ENCODE measurements around the gene PTS.
"Not testable (repeated sequence)": the region's sequence is repeated elsewhere in the genome, so short reads cannot be mapped to it uniquely, and the experiment has no call there.

Gene PTS

GRCh38 chr11:112226062-112226830 is at the start of gene PTS:
Gene PTS (plus strand): TSS chr11:112226428. CDS start chr11:112226444, 16 bp downstream.
- peak within 1 kb of the TSS; percentile 94 to 98 for H3K4me3 ChIP-seq (ENCODE audit: low read length in 2 of 2)
- H3K9ac ChIP-seq (ENCODE audit: low read length in 2 of 2): peak within 1 kb of the TSS; percentile 97 to 100
- H3K9me3 ChIP-seq (ENCODE audit: control insufficient read depth in 2 of 2, low read length in 2 of 2): no peaks in the 10 kb centered on the region
- H3K36me3 ChIP-seq (ENCODE audit: control insufficient read depth in 2 of 2, insufficient read depth in 2 of 2, low read length in 2 of 2): peaks cover 11 to 12% of the 10 kb centered on the region in 2 donors
- no peaks in the 10 kb centered on the region for H3K27me3 ChIP-seq (ENCODE audit: control insufficient read depth in 1 of 2, insufficient read depth in 2 of 2, low read length in 2 of 2)
- peaks cover 18% of the 10 kb centered on the region for H3K4me1 ChIP-seq (ENCODE audit: control insufficient read depth, insufficient read depth, low read length)
- peak within 1 kb of the TSS; percentile 99 for H3K27ac ChIP-seq (ENCODE audit: low read length)

- Histone ChIP-seq H3K36me3 (ENCODE audit: control insufficient read depth in 2 of 2, insufficient read depth in 2 of 2, low read length in 2 of 2) (peaks cover 4 to 5% of the 10 kb centered on the region in 2 donors), H3K9me3 (ENCODE audit: control insufficient read depth in 2 of 2, low read length in 2 of 2) (no peaks in the 10 kb centered on the region), H3K27me3 (ENCODE audit: control insufficient read depth in 1 of 2, insufficient read depth in 2 of 2, low read length in 2 of 2) (no peaks in the 10 kb centered on the region), H3K4me3 (ENCODE audit: low read length in 2 of 2) (no peak overlapping the region), H3K9ac (ENCODE audit: low read length in 2 of 2) (no peak overlapping the region), H3K4me1 (ENCODE audit: control insufficient read depth, insufficient read depth, low read length) (peaks cover 6% of the 10 kb centered on the region), H3K27ac (ENCODE audit: low read length) (no peak overlapping the region)
These were observed 48.6 kb upstream of the PTS start for GRCh38 chr11:112177589-112177988.

DNA sequence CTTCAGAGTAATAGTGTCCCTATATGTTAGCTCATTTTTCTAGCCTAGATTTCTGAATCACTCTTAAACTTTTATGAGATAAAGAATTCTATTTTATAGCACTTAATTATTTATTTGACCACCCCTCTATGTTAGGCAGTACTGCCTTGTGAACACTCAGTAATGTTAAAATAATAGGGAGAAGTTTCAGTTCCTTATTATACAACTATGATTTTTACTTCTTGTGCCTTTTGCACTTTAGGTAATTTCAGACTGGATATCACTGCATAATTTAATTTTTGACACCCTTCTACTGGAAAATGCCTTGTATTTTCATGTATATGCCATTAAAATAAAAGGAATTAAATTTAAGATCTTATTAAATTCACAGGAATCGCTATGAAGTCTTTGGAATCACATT is 47.8 kb upstream of the PTS start:
- H3K4me1 ChIP-seq (ENCODE audit: control insufficient read depth, insufficient read depth, low read length): peaks cover 6% of the 10 kb centered on the region
- no peak overlapping the region for H3K4me3 ChIP-seq (ENCODE audit: low read length in 2 of 2)
- H3K9me3 ChIP-seq (ENCODE audit: control insufficient read depth in 2 of 2, low read length in 2 of 2): no peaks in the 10 kb centered on the region
- H3K27me3 ChIP-seq (ENCODE audit: control insufficient read depth in 1 of 2, insufficient read depth in 2 of 2, low read length in 2 of 2): no peaks in the 10 kb centered on the region
- H3K36me3 ChIP-seq (ENCODE audit: control insufficient read depth in 2 of 2, insufficient read depth in 2 of 2, low read length in 2 of 2): peaks cover 4 to 5% of the 10 kb centered on the region in 2 donors
- H3K9ac ChIP-seq (ENCODE audit: low read length in 2 of 2): no peak overlapping the region
- no peak overlapping the region for H3K27ac ChIP-seq (ENCODE audit: low read length)

DNA sequence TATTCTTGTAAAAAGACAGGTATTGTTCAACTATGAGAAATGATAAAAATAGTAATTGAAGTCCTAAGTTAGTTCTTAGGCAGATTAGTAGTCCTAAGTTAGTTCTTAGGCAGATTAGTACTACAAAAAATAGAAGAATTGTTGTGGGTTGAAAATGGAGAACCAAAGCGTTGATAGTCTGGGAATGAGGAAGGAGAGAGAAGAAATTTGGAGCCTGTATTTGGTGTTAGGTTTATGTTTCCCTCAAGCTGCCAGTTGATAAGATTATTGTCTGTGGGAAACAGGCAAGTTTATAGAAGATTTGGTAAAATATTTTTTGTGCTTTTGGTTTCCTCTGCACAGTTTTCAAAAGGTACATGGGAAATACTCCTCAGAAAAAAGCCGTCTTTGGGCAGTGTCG is 47.3 kb upstream of the PTS start:
- no peak overlapping the region for H3K27ac ChIP-seq (ENCODE audit: low read length)
- no peaks in the 10 kb centered on the region for H3K27me3 ChIP-seq (ENCODE audit: control insufficient read depth in 1 of 2, insufficient read depth in 2 of 2, low read length in 2 of 2)
- peaks cover 4 to 5% of the 10 kb centered on the region in 2 donors for H3K36me3 ChIP-seq (ENCODE audit: control insufficient read depth in 2 of 2, insufficient read depth in 2 of 2, low read length in 2 of 2)
- peaks cover 6% of the 10 kb centered on the region for H3K4me1 ChIP-seq (ENCODE audit: control insufficient read depth, insufficient read depth, low read length)
- no peak overlapping the region for H3K9ac ChIP-seq (ENCODE audit: low read length in 2 of 2)
- H3K9me3 ChIP-seq (ENCODE audit: control insufficient read depth in 2 of 2, low read length in 2 of 2): no peaks in the 10 kb centered on the region
- H3K4me3 ChIP-seq (ENCODE audit: low read length in 2 of 2): no peak overlapping the region

DNA sequence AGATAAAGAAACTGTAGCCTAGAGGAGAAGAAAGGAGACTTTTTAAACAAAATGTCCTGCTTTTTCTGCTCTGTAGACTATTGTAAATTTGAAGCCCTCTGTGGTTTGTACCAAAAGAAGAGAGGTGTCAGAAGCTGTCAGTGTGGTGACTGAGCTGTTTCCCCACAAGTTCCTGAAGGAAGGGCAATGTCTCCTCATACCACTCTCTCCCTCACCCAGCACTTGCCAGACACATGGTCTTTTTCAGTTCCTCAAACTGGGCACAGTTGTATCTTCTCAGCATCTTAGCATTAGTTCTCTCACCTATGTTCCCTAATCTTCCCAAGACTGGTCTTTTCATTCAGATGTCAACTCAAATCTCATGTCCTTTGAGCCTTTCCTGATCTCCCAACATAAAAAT is 46.6 kb upstream of the PTS start:
- Histone ChIP-seq H3K27ac (ENCODE audit: low read length) (no peak overlapping the region), H3K4me3 (ENCODE audit: low read length in 2 of 2) (no peak overlapping the region), H3K9ac (ENCODE audit: low read length in 2 of 2) (no peak overlapping the region), H3K27me3 (ENCODE audit: control insufficient read depth in 1 of 2, insufficient read depth in 2 of 2, low read length in 2 of 2) (no peaks in the 10 kb centered on the region), H3K9me3 (ENCODE audit: control insufficient read depth in 2 of 2, low read length in 2 of 2) (no peaks in the 10 kb centered on the region), H3K4me1 (ENCODE audit: control insufficient read depth, insufficient read depth, low read length) (peaks cover 6% of the 10 kb centered on the region), H3K36me3 (ENCODE audit: control insufficient read depth in 2 of 2, insufficient read depth in 2 of 2, low read length in 2 of 2) (peaks cover 4 to 5% of the 10 kb centered on the region in 2 donors)

- Histone ChIP-seq H3K36me3 (ENCODE audit: control insufficient read depth in 2 of 2, insufficient read depth in 2 of 2, low read length in 2 of 2) (peaks cover 4 to 5% of the 10 kb centered on the region in 2 donors), H3K9me3 (ENCODE audit: control insufficient read depth in 2 of 2, low read length in 2 of 2) (no peaks in the 10 kb centered on the region), H3K27me3 (ENCODE audit: control insufficient read depth in 1 of 2, insufficient read depth in 2 of 2, low read length in 2 of 2) (no peaks in the 10 kb centered on the region), H3K27ac (ENCODE audit: low read length) (no peak overlapping the region), H3K4me3 (ENCODE audit: low read length in 2 of 2) (no peak overlapping the region), H3K9ac (ENCODE audit: low read length in 2 of 2) (no peak overlapping the region), H3K4me1 (ENCODE audit: control insufficient read depth, insufficient read depth, low read length) (peaks cover 8% of the 10 kb centered on the region)
These were observed 43.4 kb upstream of the PTS start for GRCh38 chr11:112182867-112183266.

DNA sequence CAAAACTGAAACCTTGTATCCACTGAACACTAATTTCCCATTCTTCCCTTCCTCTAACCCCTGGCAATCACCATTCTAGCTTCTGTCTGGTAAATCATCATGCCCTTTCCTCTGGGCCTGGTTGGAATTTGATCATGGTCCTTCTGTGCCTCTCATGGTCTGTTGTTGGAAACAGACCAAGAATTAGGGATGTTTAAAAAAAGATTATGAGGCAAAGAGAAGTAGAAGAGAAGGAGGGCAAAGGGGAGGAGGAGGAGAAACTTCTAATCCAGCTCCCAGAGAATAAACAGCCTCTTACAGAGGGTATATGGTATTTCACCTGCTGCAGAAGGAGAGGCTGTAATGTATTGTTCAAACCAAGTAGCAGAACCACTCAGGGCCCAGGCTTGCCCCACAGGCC is 40.3 kb upstream of the PTS start:
- no peaks in the 10 kb centered on the region for H3K27me3 ChIP-seq (ENCODE audit: control insufficient read depth in 1 of 2, insufficient read depth in 2 of 2, low read length in 2 of 2)
- H3K9ac ChIP-seq (ENCODE audit: low read length in 2 of 2): no peak overlapping the region
- H3K4me3 ChIP-seq (ENCODE audit: low read length in 2 of 2): no peak overlapping the region
- H3K36me3 ChIP-seq (ENCODE audit: control insufficient read depth in 2 of 2, insufficient read depth in 2 of 2, low read length in 2 of 2): no peaks in the 10 kb centered on the region
- H3K9me3 ChIP-seq (ENCODE audit: control insufficient read depth in 2 of 2, low read length in 2 of 2): no peaks in the 10 kb centered on the region
- H3K4me1 ChIP-seq (ENCODE audit: control insufficient read depth, insufficient read depth, low read length): peaks cover 8% of the 10 kb centered on the region
- H3K27ac ChIP-seq (ENCODE audit: low read length): no peak overlapping the region

- Histone ChIP-seq H3K4me1 (ENCODE audit: control insufficient read depth, insufficient read depth, low read length) (peaks cover 8% of the 10 kb centered on the region), H3K9me3 (ENCODE audit: control insufficient read depth in 2 of 2, low read length in 2 of 2) (no peaks in the 10 kb centered on the region), H3K9ac (ENCODE audit: low read length in 2 of 2) (no peak overlapping the region), H3K27ac (ENCODE audit: low read length) (peak overlapping the region; percentile 11), H3K4me3 (ENCODE audit: low read length in 2 of 2) (no peak overlapping the region), H3K36me3 (ENCODE audit: control insufficient read depth in 2 of 2, insufficient read depth in 2 of 2, low read length in 2 of 2) (no peaks in the 10 kb centered on the region), H3K27me3 (ENCODE audit: control insufficient read depth in 1 of 2, insufficient read depth in 2 of 2, low read length in 2 of 2) (no peaks in the 10 kb centered on the region)
These were observed 39.9 kb upstream of the PTS start for GRCh38 chr11:112186304-112186703.

DNA sequence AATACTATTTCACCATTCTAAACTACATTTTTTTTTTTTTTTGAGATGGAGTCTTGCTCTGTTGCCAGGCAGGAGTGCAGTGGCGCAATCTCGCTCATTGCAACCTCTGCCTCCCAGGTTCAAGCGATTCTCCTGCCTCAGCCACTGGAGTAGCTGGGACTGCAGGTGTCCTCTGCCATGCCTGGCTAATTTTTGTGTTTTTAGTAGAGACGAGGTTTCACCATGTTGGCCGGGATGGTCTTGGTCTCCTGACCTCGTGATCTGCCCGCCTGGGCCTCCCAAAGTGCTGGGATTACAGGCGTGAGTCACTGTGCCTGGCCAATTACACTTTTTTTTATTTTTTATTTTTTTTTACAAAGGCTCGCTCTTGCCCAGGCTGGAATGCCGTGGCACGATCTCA is 31.1 kb upstream of the PTS start:
- H3K4me1 ChIP-seq (ENCODE audit: control insufficient read depth, insufficient read depth, low read length); H3K27ac ChIP-seq (ENCODE audit: low read length); H3K27me3 ChIP-seq (ENCODE audit: control insufficient read depth in 1 of 2, insufficient read depth in 2 of 2, low read length in 2 of 2); H3K4me3 ChIP-seq (ENCODE audit: low read length in 2 of 2); H3K9ac ChIP-seq (ENCODE audit: low read length in 2 of 2); H3K9me3 ChIP-seq (ENCODE audit: control insufficient read depth in 2 of 2, low read length in 2 of 2); H3K36me3 ChIP-seq (ENCODE audit: control insufficient read depth in 2 of 2, insufficient read depth in 2 of 2, low read length in 2 of 2): not testable (repeated sequence)

GRCh38 chr11:112195951-112196351 is 30.3 kb upstream of the PTS start:
- Histone ChIP-seq H3K36me3 (ENCODE audit: control insufficient read depth in 2 of 2, insufficient read depth in 2 of 2, low read length in 2 of 2) (no peaks in the 10 kb centered on the region), H3K9ac (ENCODE audit: low read length in 2 of 2) (no peak overlapping the region), H3K27me3 (ENCODE audit: control insufficient read depth in 1 of 2, insufficient read depth in 2 of 2, low read length in 2 of 2) (no peaks in the 10 kb centered on the region), H3K9me3 (ENCODE audit: control insufficient read depth in 2 of 2, low read length in 2 of 2) (no peaks in the 10 kb centered on the region), H3K4me3 (ENCODE audit: low read length in 2 of 2) (no peak overlapping the region), H3K4me1 (ENCODE audit: control insufficient read depth, insufficient read depth, low read length) (no peaks in the 10 kb centered on the region), H3K27ac (ENCODE audit: low read length) (no peak overlapping the region)

DNA sequence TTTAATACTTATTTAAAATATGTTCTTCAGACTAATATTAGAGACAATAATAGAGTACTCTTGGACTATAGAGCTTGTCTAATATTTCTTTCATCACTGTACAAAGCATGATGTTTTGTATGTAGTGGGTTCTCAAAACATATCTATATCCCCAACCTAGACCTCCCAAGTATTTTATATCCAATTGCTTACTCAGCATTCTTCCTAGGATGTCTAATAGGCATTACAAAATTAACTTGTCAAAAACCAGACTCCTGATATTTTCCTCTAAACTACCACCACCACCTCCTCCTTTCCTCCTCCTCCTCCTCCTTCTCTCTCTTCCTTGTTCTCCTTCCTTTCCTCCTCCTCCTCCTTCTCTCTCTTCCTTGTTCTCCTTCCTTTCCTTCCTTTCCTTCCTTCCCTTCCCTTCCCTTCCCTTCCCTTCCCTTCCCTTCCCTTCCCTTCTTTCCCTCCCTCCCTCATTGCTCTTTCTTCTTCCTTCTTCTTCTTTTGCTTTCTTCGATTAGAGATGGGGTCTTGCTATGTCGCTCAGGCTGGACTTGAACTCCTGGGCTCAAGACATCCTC is 29.6 kb upstream of the PTS start:
- no peak overlapping the region for H3K27ac ChIP-seq (ENCODE audit: low read length)
- H3K9ac ChIP-seq (ENCODE audit: low read length in 2 of 2): no peak overlapping the region
- no peaks in the 10 kb centered on the region for H3K9me3 ChIP-seq (ENCODE audit: control insufficient read depth in 2 of 2, low read length in 2 of 2)
- no peaks in the 10 kb centered on the region for H3K36me3 ChIP-seq (ENCODE audit: control insufficient read depth in 2 of 2, insufficient read depth in 2 of 2, low read length in 2 of 2)
- no peaks in the 10 kb centered on the region for H3K27me3 ChIP-seq (ENCODE audit: control insufficient read depth in 1 of 2, insufficient read depth in 2 of 2, low read length in 2 of 2)
- H3K4me3 ChIP-seq (ENCODE audit: low read length in 2 of 2): no peak overlapping the region
- H3K4me1 ChIP-seq (ENCODE audit: control insufficient read depth, insufficient read depth, low read length): no peaks in the 10 kb centered on the region

Data from stomach smooth muscle (tissue), 2 donors.